GM12874 (cell line): ENCODE measurements around the gene RD3L.
A peak's percentile ranks its signal among the peaks of the same experiment; 100 is the strongest.

Experiments used
- TF ChIP-seq, protein P1 (sequence below): IDR thresholded peaks from 2 replicates; pipeline ENCODE4 v1.5.1; 2011; ENCODE audit warnings: low read depth, mild to moderate bottlenecking, control low read depth, low read length, moderate library complexity; ENCODE audit not compliant: insufficient read depth

The RD3L gene

GRCh38 chr14:103910262-103910935 lies 31.9 kb downstream of the RD3L start:
- TF ChIP-seq, protein P1, sequence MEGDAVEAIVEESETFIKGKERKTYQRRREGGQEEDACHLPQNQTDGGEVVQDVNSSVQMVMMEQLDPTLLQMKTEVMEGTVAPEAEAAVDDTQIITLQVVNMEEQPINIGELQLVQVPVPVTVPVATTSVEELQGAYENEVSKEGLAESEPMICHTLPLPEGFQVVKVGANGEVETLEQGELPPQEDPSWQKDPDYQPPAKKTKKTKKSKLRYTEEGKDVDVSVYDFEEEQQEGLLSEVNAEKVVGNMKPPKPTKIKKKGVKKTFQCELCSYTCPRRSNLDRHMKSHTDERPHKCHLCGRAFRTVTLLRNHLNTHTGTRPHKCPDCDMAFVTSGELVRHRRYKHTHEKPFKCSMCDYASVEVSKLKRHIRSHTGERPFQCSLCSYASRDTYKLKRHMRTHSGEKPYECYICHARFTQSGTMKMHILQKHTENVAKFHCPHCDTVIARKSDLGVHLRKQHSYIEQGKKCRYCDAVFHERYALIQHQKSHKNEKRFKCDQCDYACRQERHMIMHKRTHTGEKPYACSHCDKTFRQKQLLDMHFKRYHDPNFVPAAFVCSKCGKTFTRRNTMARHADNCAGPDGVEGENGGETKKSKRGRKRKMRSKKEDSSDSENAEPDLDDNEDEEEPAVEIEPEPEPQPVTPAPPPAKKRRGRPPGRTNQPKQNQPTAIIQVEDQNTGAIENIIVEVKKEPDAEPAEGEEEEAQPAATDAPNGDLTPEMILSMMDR = peak; percentile 71

DNA sequence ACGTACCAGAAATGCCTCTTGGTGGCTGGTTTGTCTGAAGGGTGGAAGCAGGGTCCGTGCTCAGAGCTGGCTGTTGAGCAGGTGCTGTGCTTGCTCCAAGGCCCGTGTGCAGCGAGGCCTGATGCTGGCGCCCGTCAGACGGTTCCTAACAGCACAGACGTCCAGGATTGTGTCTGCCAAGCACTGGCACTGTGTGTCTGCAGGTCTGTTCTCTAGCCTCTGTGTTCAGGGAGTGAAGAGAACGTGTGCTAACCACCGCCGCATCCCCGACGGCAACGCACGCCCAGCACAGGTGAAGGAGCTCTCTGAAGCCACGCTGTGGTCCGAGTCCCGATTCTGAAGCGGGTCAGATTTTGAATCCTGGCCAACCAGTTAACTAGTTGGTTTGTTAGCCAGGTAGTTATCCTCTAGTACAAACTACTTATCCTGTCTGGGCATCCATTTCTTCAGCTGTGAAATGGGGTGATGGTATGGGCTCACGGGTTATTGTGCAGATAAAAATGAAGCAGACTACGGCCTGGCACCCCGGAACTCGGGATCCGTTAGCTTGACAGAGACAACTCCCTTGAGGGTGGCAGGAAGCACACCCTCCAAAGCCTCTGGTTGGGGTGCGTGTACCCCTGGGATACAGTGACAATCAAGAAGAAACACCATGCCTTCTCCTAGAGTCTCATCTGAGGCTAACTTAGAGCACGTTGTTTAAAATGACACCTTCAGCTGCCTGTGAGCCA lies 32.6 kb downstream of the RD3L start:
- TF ChIP-seq, protein P1 = no peak

- TF ChIP-seq, protein P1 = no peak
Measured at GRCh38 chr14:103908580-103908979, 33.7 kb downstream of the RD3L start.

DNA sequence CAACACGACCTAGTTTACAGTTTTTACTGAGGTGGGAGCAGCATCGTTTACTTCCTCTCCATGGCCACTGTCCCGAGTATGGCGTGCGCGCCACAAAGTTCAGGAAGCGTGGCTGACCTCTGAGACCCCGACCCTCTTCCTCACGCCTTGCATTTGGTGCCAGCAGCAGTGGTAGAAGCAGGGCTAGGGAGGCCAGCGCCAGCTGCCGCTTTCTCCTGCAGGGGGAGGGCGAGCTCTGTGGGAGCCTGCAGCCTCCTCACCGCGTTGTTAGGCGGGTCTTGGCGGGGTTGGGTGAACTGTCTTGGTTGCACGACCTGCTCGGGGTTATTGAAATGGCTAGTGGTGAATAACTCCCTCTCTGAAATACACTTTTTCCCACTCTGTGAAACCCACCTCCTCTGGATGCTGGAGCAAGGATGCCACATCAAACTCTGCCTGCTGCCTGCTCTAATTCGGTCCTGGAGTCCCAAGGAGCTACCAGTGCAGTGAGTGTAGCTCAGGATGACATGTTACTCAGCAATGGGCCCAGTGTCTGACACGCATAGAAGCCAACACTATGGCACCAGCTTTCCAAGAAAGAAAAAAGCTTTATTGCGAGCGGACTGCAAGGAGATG lies 36.4 kb downstream of the RD3L start:
- TF ChIP-seq, protein P1 = 0 out of 2 replicates have a peak, but pooled peaks have one; percentile 10

GRCh38 chr14:103904493-103905107 lies 37.7 kb downstream of the RD3L start:
- TF ChIP-seq, protein P1 = no peak

DNA sequence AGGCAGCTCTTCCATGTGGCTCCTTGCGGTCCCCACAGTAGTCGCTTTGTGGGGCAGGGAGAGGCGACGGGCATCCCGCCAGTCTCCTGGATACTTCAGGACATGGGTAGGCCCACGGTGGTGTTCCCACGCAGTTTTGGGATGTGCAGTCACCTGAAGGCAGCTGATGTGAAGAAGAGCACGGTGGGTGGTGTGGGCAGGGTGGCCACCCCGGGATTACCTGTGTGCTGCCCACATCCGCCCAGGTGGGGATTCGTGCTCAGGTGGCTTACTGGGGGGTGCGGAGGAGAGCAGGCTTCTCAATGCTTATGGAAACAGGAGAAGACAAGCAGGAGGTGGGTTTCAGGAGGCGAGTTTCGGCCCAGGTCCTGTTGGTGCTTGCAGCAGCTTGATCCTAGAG lies 42.5 kb downstream of the RD3L start:
- TF ChIP-seq, protein P1 = no peak

DNA sequence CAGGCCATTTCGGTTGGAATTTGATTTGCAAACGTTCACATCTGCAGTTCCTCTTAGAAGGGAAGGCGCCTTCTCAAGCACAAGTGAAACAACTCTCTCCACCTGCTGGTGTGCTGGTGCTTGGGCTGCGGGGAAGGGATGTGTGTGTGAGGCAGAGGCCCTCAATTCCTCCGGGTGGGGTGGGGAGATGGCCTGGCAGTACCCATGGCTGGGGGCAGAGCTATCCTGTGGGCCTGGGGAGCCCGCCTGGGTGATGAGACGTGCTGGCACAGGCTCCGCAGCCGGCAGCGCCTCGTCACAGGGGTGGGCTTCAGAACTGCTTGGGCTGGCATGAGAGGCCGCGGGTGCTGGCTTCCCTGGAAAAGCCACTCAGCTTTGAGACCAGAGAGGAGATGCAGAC lies 43.0 kb downstream of the RD3L start:
- TF ChIP-seq, protein P1 = no peak
